Loucy (cell line): Measurements from ENCODE around the gene QSOX1.
A peak's percentile ranks its signal among the peaks of the same experiment; 100 is the strongest.

Experiments
- EZH2phosphoT487 ChIP-seq: fragments of 200-600 bp; IDR thresholded peaks from 2 replicates; pipeline ENCODE4 v1.6.1; 2018; ENCODE audit warnings: antibody characterized with exemption, mild to moderate bottlenecking, moderate library complexity, borderline replicate concordance
- TF ChIP-seq, protein P1 (sequence below): fragments of 200-600 bp; sonication (generic); conservative IDR thresholded peaks from 2 replicates; pipeline ENCODE4 v1.5.1; 2014; ENCODE audit warnings: mild to moderate bottlenecking, antibody characterized with exemption, low read length

DNA sequence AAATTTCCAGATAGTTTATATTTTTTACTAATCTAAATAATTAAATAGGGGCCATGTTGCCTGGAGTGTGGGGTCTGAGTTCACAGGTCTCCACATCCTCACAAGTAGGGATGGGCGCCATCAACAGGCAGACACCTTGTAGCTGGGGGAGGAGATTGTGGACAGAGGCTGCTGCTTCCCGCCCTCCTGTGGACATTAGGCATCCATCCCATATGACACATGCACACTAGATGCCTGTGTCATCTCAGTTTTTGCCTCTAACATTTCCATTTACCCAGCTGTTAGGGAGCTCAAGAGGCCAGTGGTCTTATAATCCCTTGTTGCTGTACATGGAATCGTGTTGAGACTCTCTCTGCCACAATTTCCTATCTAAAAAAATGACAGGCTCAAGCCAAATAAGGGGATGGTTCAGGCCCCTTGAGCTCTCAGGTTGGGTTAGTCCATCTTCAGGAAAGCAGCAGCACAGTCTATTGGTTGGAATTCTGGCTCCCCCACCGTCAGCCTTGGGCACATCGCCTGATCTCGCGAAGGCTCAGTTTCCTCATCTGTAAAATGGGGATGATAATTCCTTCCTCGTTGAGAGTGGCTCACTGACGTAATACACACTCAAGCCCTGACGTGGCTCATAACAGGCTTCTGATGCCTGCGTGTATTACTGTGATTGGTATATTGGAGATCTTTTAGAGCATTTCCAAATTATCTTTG lies 89.0 kb downstream of the QSOX1 start:
- TF ChIP-seq, protein P1, sequence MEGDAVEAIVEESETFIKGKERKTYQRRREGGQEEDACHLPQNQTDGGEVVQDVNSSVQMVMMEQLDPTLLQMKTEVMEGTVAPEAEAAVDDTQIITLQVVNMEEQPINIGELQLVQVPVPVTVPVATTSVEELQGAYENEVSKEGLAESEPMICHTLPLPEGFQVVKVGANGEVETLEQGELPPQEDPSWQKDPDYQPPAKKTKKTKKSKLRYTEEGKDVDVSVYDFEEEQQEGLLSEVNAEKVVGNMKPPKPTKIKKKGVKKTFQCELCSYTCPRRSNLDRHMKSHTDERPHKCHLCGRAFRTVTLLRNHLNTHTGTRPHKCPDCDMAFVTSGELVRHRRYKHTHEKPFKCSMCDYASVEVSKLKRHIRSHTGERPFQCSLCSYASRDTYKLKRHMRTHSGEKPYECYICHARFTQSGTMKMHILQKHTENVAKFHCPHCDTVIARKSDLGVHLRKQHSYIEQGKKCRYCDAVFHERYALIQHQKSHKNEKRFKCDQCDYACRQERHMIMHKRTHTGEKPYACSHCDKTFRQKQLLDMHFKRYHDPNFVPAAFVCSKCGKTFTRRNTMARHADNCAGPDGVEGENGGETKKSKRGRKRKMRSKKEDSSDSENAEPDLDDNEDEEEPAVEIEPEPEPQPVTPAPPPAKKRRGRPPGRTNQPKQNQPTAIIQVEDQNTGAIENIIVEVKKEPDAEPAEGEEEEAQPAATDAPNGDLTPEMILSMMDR, result 0 out of 2 replicates have a peak, but pooled peaks have one; percentile 21
- no peak for TF ChIP-seq EZH2phosphoT487
